Loucy (cell line): ENCODE results near the gene APBB2.

Source experiments
- CTCF ChIP-seq: fragments of 200-600 bp; sonication (generic); conservative IDR thresholded peaks from 2 replicates; pipeline ENCODE4 v1.5.1; 2014; ENCODE audit warnings: mild to moderate bottlenecking, antibody characterized with exemption, low read length
- EZH2phosphoT487 ChIP-seq: fragments of 200-600 bp; IDR thresholded peaks from 2 replicates; pipeline ENCODE4 v1.6.1; 2018; ENCODE audit warnings: antibody characterized with exemption, mild to moderate bottlenecking, moderate library complexity, borderline replicate concordance

GRCh38 chr4:41164405-41164804, 49.9 kb downstream of the APBB2 start:
- TF ChIP-seq CTCF (no peak), EZH2phosphoT487 (no peak)
